ENCODE data around the gene ADAM11.
"Not testable (repeated sequence)": the region's sequence is repeated elsewhere in the genome, so short reads cannot be mapped to it uniquely, and the experiment has no call there.

Gene ADAM11

DNA sequence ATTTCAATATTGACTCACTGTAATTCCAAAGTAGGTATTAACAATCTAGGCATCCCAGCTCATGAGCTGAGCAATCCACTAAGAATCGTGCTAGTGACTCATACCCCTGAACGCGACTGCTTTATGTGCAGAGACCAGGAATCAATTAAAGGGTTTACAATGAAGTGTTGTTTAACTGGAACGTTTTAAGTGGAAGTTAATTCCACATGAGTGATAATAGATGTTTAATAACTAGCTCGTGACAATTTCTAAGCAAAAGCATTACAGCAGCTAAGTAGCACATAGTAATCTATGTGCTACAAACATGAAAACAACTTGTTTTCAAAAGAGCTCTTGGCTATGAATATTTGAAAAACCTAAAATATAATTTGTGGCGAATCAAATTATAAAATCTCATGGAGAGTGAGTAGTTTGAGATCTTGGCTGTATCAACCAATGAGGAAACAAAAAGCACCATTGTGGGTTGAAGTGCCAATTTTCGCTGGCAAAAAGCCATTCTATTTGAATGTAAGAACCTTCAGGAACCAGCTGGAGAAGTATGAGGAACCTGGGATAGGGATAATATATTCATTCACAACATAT lies 61.9 kb downstream of the ADAM11 start:
- Histone ChIP-seq H3K27ac (ENCODE audit: low read depth, low read length) (no peak overlapping the region), H3K9me2 (replicated peaks; ENCODE audit: insufficient read depth, low read length) (no peaks in the 10 kb centered on the region), H4K20me1 (ENCODE audit: low read depth, low read length) (peaks cover 16% of the 10 kb centered on the region), H3K27me3 (ENCODE audit: low read length) (no peaks in the 10 kb centered on the region), H3K4me2 (ENCODE audit: low read depth, low read length, poor library complexity, severe bottlenecking) (no peak overlapping the region), H3K4me3 (ENCODE audit: insufficient read depth, low read length, poor library complexity, severe bottlenecking) (no peak overlapping the region), H2AFZ (ENCODE audit: low read depth, low read length, severe bottlenecking) (no peak overlapping the region), H3K9me3 (ENCODE audit: insufficient read depth, low read length) (no peaks in the 10 kb centered on the region), H3K79me2 (ENCODE audit: insufficient read depth, low read length) (peaks cover 93% of the 10 kb centered on the region), H3K36me3 (ENCODE audit: low read length) (no peaks in the 10 kb centered on the region; the same call in 1 of the 2 replicates), H3K9ac (ENCODE audit: low read length) (no peak overlapping the region), H3F3A (ENCODE audit: insufficient read depth) (0 out of 2 replicates have a peak, but pooled peaks cover 4% of the 10 kb centered on the region)
- TF ChIP-seq, protein P1, sequence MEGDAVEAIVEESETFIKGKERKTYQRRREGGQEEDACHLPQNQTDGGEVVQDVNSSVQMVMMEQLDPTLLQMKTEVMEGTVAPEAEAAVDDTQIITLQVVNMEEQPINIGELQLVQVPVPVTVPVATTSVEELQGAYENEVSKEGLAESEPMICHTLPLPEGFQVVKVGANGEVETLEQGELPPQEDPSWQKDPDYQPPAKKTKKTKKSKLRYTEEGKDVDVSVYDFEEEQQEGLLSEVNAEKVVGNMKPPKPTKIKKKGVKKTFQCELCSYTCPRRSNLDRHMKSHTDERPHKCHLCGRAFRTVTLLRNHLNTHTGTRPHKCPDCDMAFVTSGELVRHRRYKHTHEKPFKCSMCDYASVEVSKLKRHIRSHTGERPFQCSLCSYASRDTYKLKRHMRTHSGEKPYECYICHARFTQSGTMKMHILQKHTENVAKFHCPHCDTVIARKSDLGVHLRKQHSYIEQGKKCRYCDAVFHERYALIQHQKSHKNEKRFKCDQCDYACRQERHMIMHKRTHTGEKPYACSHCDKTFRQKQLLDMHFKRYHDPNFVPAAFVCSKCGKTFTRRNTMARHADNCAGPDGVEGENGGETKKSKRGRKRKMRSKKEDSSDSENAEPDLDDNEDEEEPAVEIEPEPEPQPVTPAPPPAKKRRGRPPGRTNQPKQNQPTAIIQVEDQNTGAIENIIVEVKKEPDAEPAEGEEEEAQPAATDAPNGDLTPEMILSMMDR (IDR thresholded peaks at IDR 0.05; ENCODE audit: insufficient read depth, low read length, poor library complexity, severe bottlenecking), result no peak
- TF ChIP-seq EZH2phosphoT487 (conservative IDR thresholded peaks at IDR 0.05; ENCODE audit: low read length), result no peak

DNA sequence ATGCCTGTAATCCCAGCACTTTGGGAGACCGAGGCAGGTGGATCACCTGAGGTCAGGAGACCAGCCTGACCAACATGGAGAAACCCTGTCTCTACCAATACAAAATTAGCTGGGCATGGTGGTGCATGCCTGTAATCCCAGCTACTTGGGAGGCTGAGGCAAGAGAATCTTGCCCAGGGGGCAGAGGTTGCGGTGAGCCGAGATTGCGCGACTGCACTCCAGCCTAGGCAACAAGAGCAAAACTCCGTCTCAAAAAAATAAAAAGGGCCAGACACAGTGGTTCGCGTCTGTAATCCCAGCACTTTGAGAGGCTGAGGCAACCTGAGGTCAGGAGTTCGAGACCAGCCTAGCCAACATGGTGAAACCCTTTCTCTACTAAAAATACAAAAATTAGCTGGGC lies 66.4 kb downstream of the ADAM11 start:
- not testable (repeated sequence) for H3K9me3 ChIP-seq (ENCODE audit: insufficient read depth, low read length); H3F3A ChIP-seq (ENCODE audit: insufficient read depth); H3K4me3 ChIP-seq (ENCODE audit: insufficient read depth, low read length, poor library complexity, severe bottlenecking); H3K27me3 ChIP-seq (ENCODE audit: low read length); H3K9me2 ChIP-seq (replicated peaks; ENCODE audit: insufficient read depth, low read length); H3K9ac ChIP-seq (ENCODE audit: low read length); H3K27ac ChIP-seq (ENCODE audit: low read depth, low read length); H3K36me3 ChIP-seq (ENCODE audit: low read length); H2AFZ ChIP-seq (ENCODE audit: low read depth, low read length, severe bottlenecking); H3K4me2 ChIP-seq (ENCODE audit: low read depth, low read length, poor library complexity, severe bottlenecking)
- H4K20me1 ChIP-seq (ENCODE audit: low read depth, low read length), result peaks cover 11% of the 10 kb centered on the region
- peaks cover 89% of the 10 kb centered on the region for H3K79me2 ChIP-seq (ENCODE audit: insufficient read depth, low read length)

DNA sequence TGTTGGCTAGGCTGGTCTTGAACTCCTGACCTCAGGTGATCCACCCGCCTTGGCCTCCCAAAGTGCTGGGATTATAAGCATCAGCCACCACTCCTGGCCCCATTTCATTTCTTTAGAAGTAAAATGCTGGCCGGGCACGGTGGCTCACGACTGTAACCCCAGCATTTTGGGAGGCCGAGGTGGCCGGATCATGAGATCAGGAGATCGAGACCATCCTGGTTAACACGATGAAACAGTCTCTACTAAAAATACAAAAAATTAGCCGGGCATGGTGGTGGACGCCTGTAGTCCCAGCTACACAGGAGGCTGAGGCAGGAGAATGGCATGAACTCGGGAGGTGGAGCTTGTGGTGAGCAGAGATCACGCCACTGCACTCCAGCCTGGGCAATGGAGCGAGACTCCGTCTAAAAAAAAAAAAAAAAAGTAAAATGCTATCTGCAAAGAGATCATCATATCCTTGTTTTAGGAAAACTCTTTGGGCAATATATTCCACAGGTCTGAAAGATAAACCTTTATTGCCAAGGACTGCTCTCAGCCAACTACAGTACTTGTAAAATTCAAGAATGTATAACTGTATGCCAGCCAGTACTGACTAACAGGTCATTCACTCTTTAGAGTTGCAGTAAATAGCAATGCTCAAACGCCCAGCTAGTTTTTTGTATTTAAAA lies 67.5 kb downstream of the ADAM11 start:
- 0 out of 2 replicates have a peak, but pooled peaks cover 7% of the 10 kb centered on the region for H4K20me1 ChIP-seq (ENCODE audit: low read depth, low read length)
- peak overlapping the region; percentile 33 for H3K4me2 ChIP-seq (ENCODE audit: low read depth, low read length, poor library complexity, severe bottlenecking)
- no peaks in the 10 kb centered on the region for H3K27me3 ChIP-seq (ENCODE audit: low read length)
- peak overlapping the region; percentile 29 for H3K27ac ChIP-seq (ENCODE audit: low read depth, low read length)
- TF ChIP-seq, protein P1 (IDR thresholded peaks at IDR 0.05; ENCODE audit: insufficient read depth, low read length, poor library complexity, severe bottlenecking), result no peak
- TF ChIP-seq EZH2phosphoT487 (conservative IDR thresholded peaks at IDR 0.05; ENCODE audit: low read length), result no peak
- no peaks in the 10 kb centered on the region for H3K36me3 ChIP-seq (ENCODE audit: low read length)
- H3K9ac ChIP-seq (ENCODE audit: low read length), result no peak overlapping the region
- H2AFZ ChIP-seq (ENCODE audit: low read depth, low read length, severe bottlenecking), result no peak overlapping the region
- peaks cover 18% of the 10 kb centered on the region for H3F3A ChIP-seq (ENCODE audit: insufficient read depth)
- H3K79me2 ChIP-seq (ENCODE audit: insufficient read depth, low read length), result peaks cover 79% of the 10 kb centered on the region
- no peaks in the 10 kb centered on the region for H3K9me3 ChIP-seq (ENCODE audit: insufficient read depth, low read length)
- no peak overlapping the region for H3K4me3 ChIP-seq (ENCODE audit: insufficient read depth, low read length, poor library complexity, severe bottlenecking)
- no peaks in the 10 kb centered on the region for H3K9me2 ChIP-seq (replicated peaks; ENCODE audit: insufficient read depth, low read length)

DNA sequence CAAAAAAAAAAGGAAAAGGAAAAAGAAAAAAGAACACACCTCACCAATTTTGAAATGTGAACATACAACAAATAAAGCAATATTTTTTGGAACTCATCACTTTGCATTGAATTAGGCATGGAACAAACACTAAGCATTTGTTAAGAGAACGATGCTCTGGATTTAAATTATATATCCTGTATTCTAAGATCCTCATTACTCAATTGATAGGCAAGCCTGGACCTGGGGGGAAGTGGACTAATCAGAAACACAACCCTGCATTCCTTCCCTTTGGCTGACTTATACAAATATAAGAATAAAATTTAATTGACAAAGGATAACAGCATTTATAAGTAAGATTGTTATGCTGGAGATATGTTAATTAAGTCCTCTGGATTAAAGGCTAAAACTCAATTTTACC lies 69.1 kb downstream of the ADAM11 start:
- TF ChIP-seq, protein P1 (IDR thresholded peaks at IDR 0.05; ENCODE audit: insufficient read depth, low read length, poor library complexity, severe bottlenecking), result no peak
- no peak for TF ChIP-seq EZH2phosphoT487 (conservative IDR thresholded peaks at IDR 0.05; ENCODE audit: low read length)
- Histone ChIP-seq H3K9me3 (ENCODE audit: insufficient read depth, low read length) (no peaks in the 10 kb centered on the region), H2AFZ (ENCODE audit: low read depth, low read length, severe bottlenecking) (no peak overlapping the region), H3K27ac (ENCODE audit: low read depth, low read length) (no peak overlapping the region), H3K9ac (ENCODE audit: low read length) (peak overlapping the region; percentile 82), H3K9me2 (replicated peaks; ENCODE audit: insufficient read depth, low read length) (no peaks in the 10 kb centered on the region), H3K27me3 (ENCODE audit: low read length) (no peaks in the 10 kb centered on the region), H4K20me1 (ENCODE audit: low read depth, low read length) (0 out of 2 replicates have a peak, but pooled peaks cover 2% of the 10 kb centered on the region), H3K4me3 (ENCODE audit: insufficient read depth, low read length, poor library complexity, severe bottlenecking) (peak overlapping the region; percentile 83), H3F3A (ENCODE audit: insufficient read depth) (peaks cover 21% of the 10 kb centered on the region), H3K79me2 (ENCODE audit: insufficient read depth, low read length) (peaks cover 65% of the 10 kb centered on the region), H3K4me2 (ENCODE audit: low read depth, low read length, poor library complexity, severe bottlenecking) (peak overlapping the region; percentile 80), H3K36me3 (ENCODE audit: low read length) (no peaks in the 10 kb centered on the region)
